HG02885 (cell line): ENCODE measurements around the gene ZNF487.
"Not testable (repeated sequence)": the region's sequence is repeated elsewhere in the genome, so short reads cannot be mapped to it uniquely, and the experiment has no call there.

ENCODE experiments used
- ATAC-seq: cut with Tn5 transposase; IDR thresholded peaks from one replicate; pipeline ENCODE4 v1.9.1; 2021; ENCODE audit warnings: mild to moderate bottlenecking; ENCODE audit not compliant: unreplicated experiment, poor library complexity

The ZNF487 gene

GRCh38 chr10:43436291-43437140 lies at the start of gene ZNF487:
ZNF487 (plus strand) TSS chr10:43437111; CDS start chr10:43475814, 38,703 bp downstream.
- ATAC-seq = peak; percentile 97

- ATAC-seq = no peak
These were observed 49.3 kb upstream of the ZNF487 start for GRCh38 chr10:43387678-43388032.

DNA sequence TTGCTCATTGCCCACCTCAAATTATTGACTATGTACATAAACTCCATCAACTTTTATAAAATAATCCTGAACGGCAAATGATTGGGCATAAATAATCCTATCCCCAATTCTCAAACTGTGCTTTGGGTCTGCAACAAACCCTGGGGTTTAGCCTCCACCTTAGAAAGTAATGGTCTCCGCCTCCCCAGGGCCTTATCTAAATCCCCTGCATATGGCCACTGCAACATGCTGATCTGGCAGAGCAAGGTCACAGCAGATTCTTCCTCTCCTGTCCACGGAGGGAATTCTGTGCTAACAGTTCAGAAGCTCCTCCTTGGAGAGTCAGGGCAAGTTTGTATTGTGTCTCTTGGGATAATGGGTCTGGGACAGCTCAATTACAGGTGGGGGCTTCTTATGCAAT lies 47.0 kb upstream of the ZNF487 start:
- ATAC-seq = no peak

DNA sequence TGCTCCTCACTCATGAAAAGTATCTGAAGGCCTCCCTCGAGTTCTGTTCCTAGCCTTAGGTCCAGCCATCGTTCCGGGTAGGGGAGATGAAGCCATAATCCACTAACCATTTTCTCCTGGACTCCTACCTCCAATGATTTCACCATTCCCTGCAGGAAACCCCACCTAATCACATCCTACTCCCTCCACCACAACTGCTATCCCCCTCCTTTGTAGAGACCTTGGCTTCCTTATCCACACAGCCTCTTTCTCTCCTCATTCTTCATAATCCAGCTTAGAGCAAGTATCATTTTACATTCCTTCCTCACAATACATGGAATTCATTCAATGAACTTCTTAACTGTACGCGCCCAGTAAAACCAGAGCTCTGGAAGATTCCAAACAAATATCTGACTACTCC lies 46.6 kb upstream of the ZNF487 start:
- no peak for ATAC-seq

GRCh38 chr10:43390759-43391158 lies 46.2 kb upstream of the ZNF487 start:
- no peak for ATAC-seq

GRCh38 chr10:43391496-43391895 lies 45.4 kb upstream of the ZNF487 start:
- ATAC-seq = no peak

- no peak for ATAC-seq
These were observed 44.2 kb upstream of the ZNF487 start for GRCh38 chr10:43392748-43393147.

GRCh38 chr10:43393186-43393585 lies 43.7 kb upstream of the ZNF487 start:
- ATAC-seq = not testable (repeated sequence)

- no peak for ATAC-seq
These were observed 43.1 kb upstream of the ZNF487 start for GRCh38 chr10:43393606-43394360.

- ATAC-seq = no peak
These were observed 42.0 kb upstream of the ZNF487 start for GRCh38 chr10:43394868-43395267.

- ATAC-seq = peak; percentile 26
These were observed 41.3 kb upstream of the ZNF487 start for GRCh38 chr10:43395571-43396060.

- peak; percentile 61 for ATAC-seq
These were observed 40.6 kb upstream of the ZNF487 start for GRCh38 chr10:43396061-43396927.

- ATAC-seq = peak; percentile 80
These were observed 39.8 kb upstream of the ZNF487 start for GRCh38 chr10:43396928-43397624.

DNA sequence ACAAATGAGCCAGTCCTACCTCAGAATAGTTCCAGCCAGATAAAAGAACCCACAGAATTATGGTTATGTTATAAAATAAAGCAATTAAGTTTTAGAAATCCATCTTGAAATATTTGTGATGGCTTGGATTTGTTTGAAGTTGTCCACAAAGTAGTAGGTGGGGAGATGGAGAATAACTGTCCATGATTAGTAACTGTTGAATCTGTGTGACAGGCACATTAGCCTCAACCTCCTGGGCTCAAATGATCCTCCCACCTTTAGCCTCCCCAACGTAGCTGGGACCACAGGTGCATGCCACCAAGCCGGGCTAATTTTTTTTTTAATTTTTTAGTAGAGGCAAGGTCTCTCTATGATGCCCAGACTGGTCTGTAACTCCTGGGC lies 38.0 kb upstream of the ZNF487 start:
- ATAC-seq = no peak

- no peak for ATAC-seq
These were observed 37.3 kb upstream of the ZNF487 start for GRCh38 chr10:43399320-43400310.

DNA sequence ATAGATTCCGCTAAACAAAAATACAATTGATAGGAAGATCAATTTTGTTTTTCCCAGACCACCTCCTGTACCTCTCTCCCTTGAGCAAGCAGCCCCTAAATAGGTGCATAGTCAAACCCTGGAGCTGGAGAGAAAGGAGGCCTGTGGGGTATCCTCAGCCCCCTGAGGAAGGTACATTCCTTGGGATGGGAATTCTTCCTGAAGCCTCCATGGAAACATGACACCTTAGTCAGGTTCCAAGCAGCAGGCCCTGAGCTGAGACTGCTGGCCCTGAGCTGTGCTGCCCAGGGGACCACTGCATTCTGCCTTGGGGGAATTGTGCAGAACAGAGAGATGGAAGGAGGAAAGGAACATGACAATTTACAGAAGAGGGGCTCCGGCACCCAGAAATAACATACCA lies 35.3 kb upstream of the ZNF487 start:
- no peak for ATAC-seq

DNA sequence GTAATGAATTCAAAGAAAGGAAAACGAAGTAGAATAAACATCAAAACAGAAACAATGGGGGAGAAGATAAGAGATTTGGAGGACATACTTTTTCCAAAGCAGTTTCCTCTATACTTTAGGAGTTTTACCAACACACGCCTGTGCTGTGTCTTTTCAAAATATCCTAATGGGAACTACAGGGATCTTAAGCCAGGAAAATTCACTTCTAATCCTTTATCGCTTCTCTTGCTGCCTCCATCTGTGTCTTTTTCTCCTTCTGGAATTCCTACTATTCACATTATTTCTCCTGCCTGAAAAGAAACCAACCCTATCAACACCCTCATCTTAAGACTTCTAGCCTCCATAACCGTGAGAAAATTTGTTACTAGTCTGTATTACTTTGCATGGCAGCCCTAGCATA lies 34.7 kb upstream of the ZNF487 start:
- no peak for ATAC-seq

GRCh38 chr10:43402880-43403452 lies 33.9 kb upstream of the ZNF487 start:
- ATAC-seq = no peak
